NB4 (cell line): ENCODE data around the gene COX17.

Source experiments
- DNase-seq: peaks from one replicate; pipeline ENCODE4 v3.0.0; 2010; ENCODE audit warnings: low read depth
- H3K4me3 ChIP-seq: one replicate; pipeline ENCODE4 v1.5.1; 2011; ENCODE audit warnings: mild to moderate bottlenecking, low read depth, low read length, moderate library complexity
- CTCF ChIP-seq: IDR thresholded peaks from one replicate; pipeline ENCODE4 v1.5.1; 2012; ENCODE audit warnings: low read depth, low read length
- MAX ChIP-seq: IDR thresholded peaks from 2 replicates; pipeline ENCODE4 v1.6.1; 2011; ENCODE audit warnings: low read depth, low read length
- MYC ChIP-seq: IDR thresholded peaks from 2 replicates; pipeline ENCODE4 v1.6.1; 2011; ENCODE audit warnings: low read depth, low read length
- POLR2A ChIP-seq: IDR thresholded peaks from 2 replicates; pipeline ENCODE4 v1.6.1; 2011; ENCODE audit warnings: mild to moderate bottlenecking; ENCODE audit not compliant: insufficient read length; ENCODE audit errors: extremely low read depth

The COX17 gene

GRCh38 chr3:119631516-119631915 lies 45.7 kb downstream of the COX17 start:
- H3K4me3 ChIP-seq, result no peak overlapping the region
- DNase-seq, result no peak
- TF ChIP-seq CTCF (no peak), POLR2A (no peak), MYC (no peak), MAX (no peak)

GRCh38 chr3:119630880-119631329 lies 46.3 kb downstream of the COX17 start:
- DNase-seq, result no peak
- H3K4me3 ChIP-seq, result no peak overlapping the region
- TF ChIP-seq POLR2A, result no peak
- TF ChIP-seq MAX, result no peak
- no peak for TF ChIP-seq MYC
- no peak for TF ChIP-seq CTCF

GRCh38 chr3:119630128-119630879 lies 46.9 kb downstream of the COX17 start:
- peak; percentile 42 for DNase-seq
- TF ChIP-seq MYC, result no peak
- TF ChIP-seq CTCF, result no peak
- TF ChIP-seq POLR2A, result no peak
- TF ChIP-seq MAX, result no peak
- no peak overlapping the region for H3K4me3 ChIP-seq

GRCh38 chr3:119628816-119629445 lies 48.3 kb downstream of the COX17 start:
- no peak overlapping the region for H3K4me3 ChIP-seq
- no peak for TF ChIP-seq MYC
- TF ChIP-seq CTCF, result no peak
- TF ChIP-seq MAX, result no peak
- TF ChIP-seq POLR2A, result no peak
- DNase-seq, result no peak

GRCh38 chr3:119628390-119628789 lies 48.8 kb downstream of the COX17 start:
- no peak for TF ChIP-seq MYC
- no peak for TF ChIP-seq CTCF
- no peak for TF ChIP-seq POLR2A
- TF ChIP-seq MAX, result no peak
- H3K4me3 ChIP-seq, result no peak overlapping the region
- DNase-seq, result no peak
